T-helper 1 cell treated with Interleukin-12 subunit alpha and Interleukin-12 subunit beta and Interleukin-4 antibody, amounts not matched to agents 30 ng/mL and 1 ng/mL, for 36 hours (primary cell): ENCODE results near the gene ZNF684. TPM values are rescaled to one million over a fixed set of nuclear protein-coding genes. Genes with fewer than 3 reads are reported as not detected.
"Not testable (repeated sequence)": the region's sequence is repeated elsewhere in the genome, so short reads cannot be mapped to it uniquely, and the experiment has no call there.

ENCODE experiments used
- intact Hi-C: fragments of 100-400 bp; cut with micrococcal nuclease; formaldehyde crosslinking; loops from one replicate; pipeline ENCODE4 v1.15.1; 2024
- total RNA-seq: library from RNA; stranded (reverse); gene quantifications from 2 replicates; pipeline ENCODE4 v1.2.3, GENCODE V29; 2022

Gene ZNF684
- 4.9 and 5.9 TPM in 2 replicates for total RNA-seq

DNA sequence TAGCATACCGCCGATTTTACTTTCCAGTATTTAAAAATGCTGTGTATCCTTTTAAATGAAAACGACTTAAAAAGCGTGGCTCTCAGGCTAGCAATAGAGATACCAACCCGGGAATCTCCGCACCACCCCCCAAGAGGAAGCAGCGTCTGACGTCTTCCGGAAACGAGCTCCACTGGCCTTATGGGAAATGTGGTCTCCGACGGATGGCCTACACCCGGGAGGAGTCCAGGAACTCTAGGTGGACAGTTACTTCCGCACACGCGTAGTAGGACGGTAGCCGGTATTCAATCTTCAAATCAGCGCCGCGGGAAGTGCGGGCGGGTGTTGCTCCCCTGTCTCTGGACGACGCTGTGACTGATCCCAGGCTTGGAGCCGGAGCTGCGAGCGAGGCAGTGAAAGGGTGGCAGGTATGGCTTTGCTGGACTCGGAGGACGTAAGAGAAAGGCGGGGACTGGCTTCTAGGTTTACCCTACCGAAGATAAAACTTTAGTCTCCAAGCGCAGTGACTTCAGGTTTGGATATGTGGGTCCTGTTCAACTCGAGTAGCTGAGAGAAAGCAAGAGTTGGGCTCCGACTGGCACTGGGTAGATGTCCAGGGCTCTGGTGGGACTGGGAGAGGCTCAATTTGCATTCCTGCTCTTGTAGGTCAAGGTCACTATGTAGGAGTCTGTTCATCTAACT is at the start of gene ZNF684:
Gene ZNF684, plus strand, starts transcription at position 257 of the 681 bp plus-strand sequence. CDS start 1,530 bp downstream, outside the sequence.
- intact Hi-C loops: loop anchor here (1.0 to 5.0 kb wide), 12 partner anchors 23 to 491 kb away; partner anchors contain the start of genes CAP1, CITED4, CTPS1 and EXO5

DNA sequence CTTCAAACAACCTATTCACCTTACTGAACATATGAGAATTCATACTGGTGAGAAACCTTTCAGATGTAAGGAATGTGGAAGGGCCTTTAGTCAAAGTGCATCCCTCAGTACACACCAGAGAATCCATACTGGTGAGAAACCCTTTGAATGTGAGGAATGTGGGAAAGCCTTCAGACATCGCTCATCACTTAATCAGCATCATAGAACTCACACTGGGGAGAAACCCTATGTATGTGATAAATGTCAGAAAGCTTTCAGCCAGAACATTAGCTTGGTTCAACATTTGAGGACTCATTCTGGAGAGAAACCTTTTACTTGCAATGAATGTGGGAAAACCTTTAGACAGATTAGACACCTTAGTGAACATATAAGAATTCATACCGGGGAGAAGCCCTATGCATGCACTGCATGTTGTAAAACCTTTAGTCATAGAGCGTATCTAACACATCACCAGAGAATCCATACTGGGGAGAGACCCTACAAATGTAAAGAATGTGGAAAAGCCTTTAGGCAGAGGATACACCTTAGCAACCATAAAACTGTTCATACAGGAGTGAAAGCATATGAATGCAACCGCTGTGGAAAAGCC is 36.0 kb upstream of the ZNF684 start:
- intact Hi-C loops: no loop called here

DNA sequence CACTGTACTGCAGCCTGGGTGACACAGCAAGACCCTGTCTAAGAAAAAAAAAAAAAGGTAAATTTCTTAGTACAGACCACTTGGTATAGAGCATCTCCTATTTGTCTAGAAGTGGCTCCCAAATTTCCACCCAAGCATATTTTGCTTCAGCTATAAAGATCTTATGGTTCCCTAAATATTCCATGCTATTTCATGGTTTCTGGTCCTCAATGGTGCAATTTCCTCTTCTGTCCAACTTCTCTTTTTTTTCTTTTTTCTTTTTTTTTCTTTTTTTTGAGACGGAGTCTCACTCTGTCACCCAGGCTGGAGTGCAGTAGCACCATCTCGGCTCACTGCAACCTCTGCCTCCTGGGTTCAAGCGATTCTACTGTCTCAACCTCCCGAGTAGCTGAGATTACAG is 28.8 kb upstream of the ZNF684 start:
- intact Hi-C loops: not testable (repeated sequence)

DNA sequence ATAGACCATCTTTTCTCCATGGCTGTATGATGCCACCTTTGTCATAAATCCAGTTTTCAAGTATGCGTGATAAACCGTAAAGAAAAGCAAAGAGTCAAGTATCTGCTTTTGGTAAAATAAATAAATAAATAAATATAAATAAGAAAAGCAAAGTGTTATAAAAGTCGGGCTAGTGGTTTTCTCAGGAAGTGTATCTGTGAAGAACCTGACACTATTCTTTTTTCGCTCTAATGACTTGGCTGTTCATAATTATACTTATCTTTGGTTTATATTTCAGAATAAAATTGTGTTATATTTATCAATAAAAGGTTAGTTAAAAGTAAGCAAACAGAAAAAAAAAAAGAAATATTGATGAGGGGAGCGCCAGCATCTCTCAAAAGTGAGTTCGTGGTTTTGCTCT is 23.5 kb upstream of the ZNF684 start:
- intact Hi-C loops: loop anchor here (1.0 to 5.0 kb wide), 5 partner anchors 23 to 411 kb away; partner anchors contain the start of genes NFYC, PPT1, ZFP69B and ZNF684

DNA sequence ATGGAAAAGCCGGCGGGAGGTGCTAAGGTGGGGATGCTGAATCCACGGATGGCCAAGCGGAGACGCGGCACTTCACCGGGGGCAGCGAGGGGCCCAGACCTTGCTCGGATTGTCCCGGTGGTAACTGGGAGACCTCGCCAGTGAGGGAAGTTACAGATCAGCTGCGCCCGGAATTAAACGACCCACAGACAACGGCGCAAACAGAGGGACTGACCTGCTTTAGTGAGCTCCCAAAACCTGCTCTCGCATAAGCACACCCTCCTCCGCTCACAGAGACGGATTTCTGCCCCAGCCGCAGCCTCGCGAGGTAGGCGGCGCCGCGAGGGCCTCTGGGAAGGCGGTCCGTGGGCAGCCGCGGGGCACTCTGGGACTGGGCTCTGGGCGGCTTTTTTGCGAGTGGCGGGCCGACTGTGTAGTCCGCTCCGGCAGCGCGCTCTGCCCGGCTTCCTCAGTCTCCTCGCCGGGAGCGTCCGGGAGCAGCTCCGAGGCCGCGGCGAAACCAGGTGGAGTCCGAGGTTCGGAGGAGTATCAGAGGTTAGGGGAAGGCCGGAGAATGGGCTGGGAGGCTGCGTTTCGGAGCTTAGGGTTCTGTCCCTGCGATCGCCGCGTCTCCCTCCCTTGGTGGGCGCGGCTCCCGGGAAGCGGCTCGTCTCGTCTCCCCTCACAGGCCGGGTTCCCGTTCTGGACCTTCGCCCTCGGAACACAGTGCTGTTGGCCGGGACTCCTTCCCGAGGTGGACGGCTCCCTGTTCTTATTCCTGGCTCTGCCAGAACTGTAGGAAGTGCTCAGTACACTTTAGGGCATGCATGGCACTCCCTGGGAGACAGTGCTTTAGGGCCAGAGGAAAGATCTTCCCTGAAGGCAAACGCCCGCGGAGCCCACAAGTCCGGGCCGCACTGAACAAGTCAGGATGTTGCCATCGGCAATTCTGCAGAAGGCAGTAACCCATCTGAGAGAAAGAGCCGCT is 22.8 kb upstream of the ZNF684 start, which contains the start of gene EXO5:
Gene EXO5, plus strand, starts transcription at position 393 of the 967 bp plus-strand sequence. CDS start 5,778 bp downstream, outside the sequence.
- intact Hi-C loops: loop anchor here (1.0 to 5.0 kb wide), 4 partner anchors 23 to 412 kb away; partner anchors contain the start of genes NFYC, PPT1, ZFP69B and ZNF684

DNA sequence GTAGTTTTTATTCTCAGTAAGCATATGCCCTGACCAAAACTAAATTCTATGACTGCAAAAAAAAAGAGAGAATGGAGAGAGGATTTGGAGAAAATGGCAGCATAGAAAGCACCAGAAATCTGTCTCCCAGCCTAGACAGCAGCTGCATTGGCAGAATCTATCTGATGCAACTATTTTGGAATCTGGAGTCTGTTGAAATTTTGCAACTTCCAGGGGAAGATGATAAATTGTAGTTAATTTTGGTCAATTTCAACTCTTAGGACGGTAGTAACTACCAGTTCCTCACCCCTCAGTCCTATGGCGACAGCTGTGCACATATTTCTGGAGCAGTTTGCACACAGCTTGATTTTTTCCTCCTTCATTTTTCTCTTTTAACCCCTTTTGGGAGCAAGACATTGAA is 11.9 kb upstream of the ZNF684 start:
- intact Hi-C loops: no loop called here

DNA sequence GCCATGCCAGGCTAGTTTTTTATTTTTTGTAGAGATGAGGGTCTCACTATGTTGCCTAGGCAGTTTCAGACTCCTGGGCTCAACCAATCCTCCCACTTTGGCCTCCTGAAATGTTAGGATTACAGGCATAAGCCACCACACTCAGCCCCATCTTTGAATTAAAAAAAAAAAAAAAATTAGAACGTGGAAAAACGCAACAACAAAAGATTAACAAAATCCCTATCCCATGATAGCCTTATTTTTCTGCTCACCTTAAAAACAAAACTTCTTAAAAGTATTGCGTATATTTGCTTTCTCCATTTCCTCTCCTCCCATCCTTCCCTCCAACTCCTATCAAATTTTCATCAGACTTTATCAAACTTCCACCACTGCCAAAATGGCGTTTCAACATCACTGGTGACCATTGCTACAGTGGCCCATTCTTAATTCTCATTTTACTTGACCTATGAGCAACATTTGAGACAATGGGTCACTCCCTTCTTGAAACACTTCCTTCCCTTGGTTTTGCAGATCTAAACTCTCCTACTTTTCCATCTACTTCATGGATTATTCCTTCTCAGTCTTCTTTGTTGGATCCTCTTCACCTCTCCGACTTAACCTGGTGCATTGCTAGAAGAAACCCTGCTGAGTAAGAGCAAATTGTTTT is 579 bp upstream of the ZNF684 start:
- intact Hi-C loops: loop anchor here (1.0 to 5.0 kb wide), 11 partner anchors 23 to 491 kb away; partner anchors contain the start of genes CAP1, CITED4, EXO5 and NFYC

DNA sequence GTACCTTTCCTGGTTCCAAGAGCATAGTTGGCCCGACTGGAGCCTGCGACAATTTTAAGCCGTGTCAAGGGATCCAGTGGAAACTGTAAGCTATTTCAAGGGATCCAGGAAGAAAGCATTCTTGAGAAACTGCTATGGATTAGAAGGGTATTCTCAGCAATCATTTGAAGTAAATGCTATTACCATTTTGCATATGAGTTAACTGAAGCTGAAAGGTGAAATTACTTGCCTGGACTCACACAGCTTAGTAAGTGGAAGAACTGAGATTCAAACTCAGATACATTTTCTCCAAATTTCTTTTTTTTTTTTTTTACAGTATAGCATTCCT is 589 bp downstream of the ZNF684 start:
- intact Hi-C loops: loop anchor here (2.0 to 5.0 kb wide), 3 partner anchors 135 to 447 kb away; partner anchors contain the start of genes CTPS1 and RIMS3

DNA sequence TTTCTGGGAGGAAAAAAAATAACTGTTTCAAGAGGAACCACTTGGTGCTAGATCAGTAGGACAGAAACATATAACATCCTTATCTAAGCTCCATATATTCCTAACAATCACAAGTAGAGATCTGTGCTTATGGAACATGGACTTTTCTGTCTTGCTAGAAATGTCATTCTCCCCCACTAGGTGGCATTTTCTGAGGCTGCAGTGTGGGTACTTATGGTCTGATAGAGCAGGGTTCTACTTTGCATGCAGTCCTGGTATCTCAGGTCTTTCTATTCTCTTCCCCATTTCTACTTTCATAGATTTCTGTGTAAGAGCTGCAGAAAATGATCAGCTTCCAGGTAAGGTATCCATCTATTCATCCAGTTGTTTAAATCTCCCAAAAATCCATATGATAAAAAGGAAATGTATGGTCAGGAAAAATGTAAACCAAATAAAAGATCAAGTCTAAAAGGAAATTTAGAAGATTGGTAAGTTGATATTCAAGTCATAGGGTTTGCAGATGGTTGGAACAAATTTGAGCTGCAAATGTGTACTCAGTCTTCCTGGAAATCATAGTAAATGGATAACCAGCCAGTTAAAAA is 1.5 kb downstream of the ZNF684 start:
- intact Hi-C loops: loop anchor here (2.0 to 5.0 kb wide), 3 partner anchors 134 to 446 kb away; partner anchors contain the start of genes CTPS1 and RIMS3

DNA sequence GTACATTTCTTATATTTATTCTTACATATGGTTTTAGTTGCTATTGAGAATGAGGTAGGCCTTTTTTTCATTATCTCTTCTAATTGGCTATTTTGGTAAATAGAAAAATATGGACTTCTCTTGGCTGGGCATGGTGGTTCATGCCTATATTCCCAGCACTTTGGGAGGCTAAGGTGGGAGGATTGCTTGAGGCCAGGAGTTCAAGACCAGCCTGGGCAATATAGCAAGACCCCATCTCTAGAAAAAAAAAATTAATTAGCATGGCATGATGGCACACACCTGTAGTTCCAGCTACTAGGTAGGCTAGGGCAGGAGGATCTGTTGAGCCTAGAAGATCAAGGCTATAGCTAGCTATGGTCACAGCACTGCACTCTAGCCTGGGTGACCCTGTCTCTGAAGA is 3.2 kb downstream of the ZNF684 start:
- intact Hi-C loops: loop anchor here (5.0 kb wide), 2 partner anchors 133 to 192 kb away; partner anchors contain the start of gene RIMS3

DNA sequence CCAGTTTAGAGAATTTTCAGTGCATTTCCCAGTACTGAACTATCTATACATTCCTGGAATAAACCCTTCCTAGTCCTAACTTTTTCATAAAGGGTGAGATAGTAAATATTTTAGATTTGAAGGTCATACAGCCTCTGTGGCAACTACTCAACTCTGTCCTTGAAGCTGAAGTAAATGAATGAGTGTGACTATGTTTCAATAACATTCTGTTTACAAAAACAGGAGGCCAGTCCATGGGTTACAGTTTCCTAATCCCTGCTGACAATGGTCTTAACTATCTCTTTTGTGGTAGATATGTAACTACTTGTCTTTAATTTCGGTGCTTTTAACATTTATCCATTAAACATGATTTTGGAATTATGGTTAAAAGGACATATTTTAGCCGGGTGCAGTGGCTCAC is 4.3 kb downstream of the ZNF684 start:
- intact Hi-C loops: no loop called here

DNA sequence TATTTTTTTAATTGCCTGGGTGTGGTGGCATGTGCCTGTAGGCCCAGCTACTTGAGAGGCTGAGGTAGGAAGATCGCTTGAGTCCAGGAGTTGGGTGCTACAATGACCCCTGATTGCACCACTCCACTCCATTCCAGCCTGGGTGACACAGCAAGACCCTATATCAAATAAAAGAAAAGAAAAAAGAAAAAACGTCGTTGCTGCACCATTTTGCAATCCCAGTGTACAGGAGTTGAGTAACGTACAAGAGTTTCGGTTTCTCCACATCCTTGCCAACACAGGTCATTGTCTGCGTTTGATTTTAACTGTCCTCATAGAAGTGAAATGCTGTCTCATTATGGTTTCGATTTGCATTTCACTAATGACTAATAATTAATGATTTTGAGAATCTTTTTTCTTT is 7.9 kb downstream of the ZNF684 start:
- intact Hi-C loops: no loop called here

DNA sequence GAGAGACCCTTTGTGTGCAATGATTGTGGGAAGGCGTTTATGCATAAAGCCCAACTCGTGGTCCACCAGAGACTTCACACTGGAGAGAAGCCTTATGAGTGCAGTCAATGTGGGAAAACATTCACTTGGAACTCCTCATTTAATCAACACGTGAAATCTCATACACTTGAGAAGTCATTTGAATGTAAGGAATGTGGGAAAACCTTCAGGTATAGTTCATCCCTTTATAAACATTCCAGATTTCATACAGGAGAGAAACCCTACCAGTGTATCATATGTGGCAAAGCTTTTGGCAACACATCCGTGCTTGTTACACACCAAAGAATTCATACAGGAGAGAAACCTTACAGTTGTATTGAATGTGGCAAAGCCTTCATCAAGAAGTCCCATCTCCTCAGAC is 15.5 kb downstream of the ZNF684 start:
- intact Hi-C loops: no loop called here

DNA sequence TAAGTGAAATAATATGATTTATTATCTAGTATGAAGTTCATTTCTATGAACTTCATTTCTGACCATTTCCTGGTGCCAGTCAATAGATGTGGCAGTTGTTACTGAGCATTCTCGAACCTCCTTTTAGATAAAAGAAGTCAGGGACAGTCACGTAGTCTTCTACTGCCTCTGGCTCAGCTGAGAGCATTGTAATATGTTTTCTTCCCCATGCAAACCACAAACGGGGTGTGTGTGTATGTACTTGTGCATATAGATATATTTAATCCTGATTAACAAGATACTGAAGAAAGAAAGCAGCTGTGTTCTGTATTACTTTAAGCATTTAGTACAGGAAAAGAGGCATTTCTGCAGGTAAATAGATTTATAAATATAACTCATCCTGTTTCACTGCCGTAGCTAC is 21.6 kb downstream of the ZNF684 start:
- intact Hi-C loops: no loop called here

DNA sequence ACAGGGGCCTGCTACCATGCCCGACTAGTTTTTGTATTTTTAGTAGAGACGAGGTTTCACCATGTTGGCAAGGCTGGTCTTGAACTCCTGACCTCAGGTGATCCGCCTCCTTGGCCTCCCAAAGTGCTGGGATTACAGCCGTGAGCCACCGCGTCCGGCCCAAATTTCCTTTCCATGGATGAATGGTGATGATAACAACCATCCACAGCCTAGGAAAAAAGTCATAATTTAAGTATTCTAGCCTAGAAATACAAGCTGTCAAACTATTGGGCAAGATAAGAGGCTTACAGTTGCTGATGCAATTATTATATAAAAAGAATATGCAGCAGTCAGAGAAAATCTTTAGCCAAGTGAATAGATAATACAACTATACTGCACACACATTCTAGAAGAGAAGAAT is 23.4 kb downstream of the ZNF684 start:
- intact Hi-C loops: not testable (repeated sequence)

DNA sequence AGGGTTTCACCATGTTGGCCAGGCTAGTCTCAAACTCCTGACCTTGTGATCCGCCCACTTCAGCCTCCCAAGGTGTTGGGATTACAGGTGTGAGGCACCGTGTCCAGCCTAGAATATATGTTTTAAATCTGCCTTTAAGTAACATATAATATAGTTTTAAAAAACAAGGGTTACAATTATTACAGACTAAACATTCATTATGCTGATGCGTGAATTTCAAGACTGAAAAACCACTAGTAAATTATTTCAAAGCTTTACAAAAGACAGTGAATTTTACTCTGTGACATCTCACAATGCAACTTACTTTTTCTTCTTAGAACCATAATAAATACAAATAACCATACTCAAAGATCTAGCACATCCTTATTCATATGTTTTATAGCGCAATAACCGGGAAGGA is 24.7 kb downstream of the ZNF684 start:
- intact Hi-C loops: no loop called here

DNA sequence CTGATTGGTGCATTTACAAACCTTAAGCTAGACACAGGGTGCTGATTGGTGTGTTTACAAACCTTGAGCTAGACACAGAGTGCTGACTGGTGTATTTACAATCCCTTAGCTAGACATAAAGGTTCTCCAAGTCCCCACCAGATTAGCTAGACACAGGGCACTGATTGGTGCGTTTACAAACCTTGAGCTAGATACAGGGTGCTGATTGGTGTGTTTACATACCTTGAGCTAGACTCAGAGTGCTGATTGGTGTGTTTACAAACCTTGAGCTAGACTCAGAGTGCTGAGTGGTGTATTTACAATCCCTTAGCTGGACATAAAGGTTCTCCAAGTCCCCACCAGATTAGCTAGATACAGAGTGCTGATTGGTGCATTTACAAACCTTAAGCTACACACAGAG is 26.8 kb downstream of the ZNF684 start:
- intact Hi-C loops: not testable (repeated sequence)

DNA sequence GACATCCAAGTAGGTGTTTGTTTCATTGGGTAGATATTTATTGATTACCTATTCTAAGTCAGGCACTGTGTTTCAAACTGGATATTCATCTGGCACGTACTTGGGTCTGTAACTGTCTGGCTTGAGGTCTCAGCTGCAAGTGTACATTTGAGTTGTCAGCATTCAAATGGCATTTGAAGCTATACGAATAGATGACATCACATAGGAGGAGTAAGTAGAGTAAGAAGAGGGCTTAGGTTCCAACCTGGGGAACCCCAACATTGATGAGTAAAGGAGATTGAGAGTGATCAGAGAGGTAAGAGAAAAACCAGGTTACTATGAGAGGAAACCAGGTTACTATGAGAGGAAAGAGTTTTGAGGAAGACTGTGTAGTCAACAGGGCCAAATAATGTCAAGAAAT is 30.7 kb downstream of the ZNF684 start:
- intact Hi-C loops: no loop called here

DNA sequence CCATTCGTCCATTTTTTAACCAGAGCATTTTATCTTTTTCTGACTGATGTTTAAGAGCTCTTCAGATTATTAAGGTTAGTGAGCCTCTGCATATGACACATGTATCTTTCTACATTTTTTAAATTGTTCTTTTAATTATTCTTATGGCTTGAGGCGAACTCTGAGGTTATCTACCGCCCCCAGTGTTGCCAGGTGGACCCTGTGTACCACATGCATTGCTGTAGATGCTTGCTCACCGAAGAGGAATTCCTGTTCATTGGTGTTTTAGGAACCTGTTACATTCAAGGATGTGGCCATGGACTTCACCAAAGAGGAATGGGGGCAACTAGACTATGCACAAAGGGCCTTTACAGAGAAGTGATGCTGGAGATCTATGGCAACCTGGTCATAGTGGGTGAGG is 31.8 kb downstream of the ZNF684 start:
- intact Hi-C loops: no loop called here

DNA sequence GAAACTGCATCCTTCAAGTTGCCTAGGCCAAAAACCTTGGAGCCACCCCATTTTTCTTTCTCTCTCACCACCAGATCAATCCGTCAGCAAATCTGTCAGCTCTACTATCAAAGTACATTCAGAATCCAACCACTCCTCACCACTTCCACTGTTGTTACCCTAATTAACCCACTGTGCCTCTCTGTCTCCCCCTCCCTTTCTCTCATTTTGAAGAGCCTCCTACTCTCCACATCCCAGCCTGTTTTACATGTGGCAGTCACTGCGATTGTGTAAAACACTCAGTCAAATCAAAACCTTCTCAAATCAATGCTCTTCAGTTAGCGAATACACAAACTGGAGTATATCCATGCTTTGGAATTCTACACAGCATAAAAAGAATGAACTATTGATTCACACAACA is 33.1 kb downstream of the ZNF684 start:
- intact Hi-C loops: no loop called here
